Smooth muscle cell (in vitro differentiated cells): ENCODE data around the gene ADGRD1. TPM values are rescaled to one million over a fixed set of nuclear protein-coding genes. Genes with fewer than 3 reads are reported as not detected.
"Not testable (repeated sequence)": the region's sequence is repeated elsewhere in the genome, so short reads cannot be mapped to it uniquely, and the experiment has no call there.

Experiments
- DNase-seq: peaks from one replicate; lab custom pipeline; 2025; ENCODE audit not compliant: unreplicated experiment; lab: John Stamatoyannopoulos, UW
- H2AFZ ChIP-seq: fragments of 200-600 bp; sonication (generic); 2 replicates; pipeline ENCODE4 v1.6.0; 2016; ENCODE audit warnings: antibody characterized with exemption, low read depth, mild to moderate bottlenecking
- H3F3A ChIP-seq: fragments of 200-600 bp; sonication (generic); 2 replicates; pipeline ENCODE4 v1.6.0; 2017; ENCODE audit warnings: antibody characterized with exemption, low read depth
- H3K27ac ChIP-seq: fragments of 200-600 bp; sonication (generic); 2 replicates; pipeline ENCODE4 v1.5.1; 2016; ENCODE audit warnings: low read depth, mild to moderate bottlenecking
- H3K27me3 ChIP-seq: fragments of 200-600 bp; sonication (generic); 2 replicates; pipeline ENCODE4 v1.6.1; 2016; ENCODE audit warnings: low read depth, mild to moderate bottlenecking
- H3K36me3 ChIP-seq: fragments of 200-600 bp; sonication (generic); 2 replicates; pipeline ENCODE4 v1.5.1; 2016; ENCODE audit warnings: low read depth
- H3K4me1 ChIP-seq: fragments of 200-600 bp; sonication (generic); 2 replicates; pipeline ENCODE4 v1.5.1; 2016; ENCODE audit warnings: low read depth
- H3K4me2 ChIP-seq: fragments of 200-600 bp; sonication (generic); 2 replicates; pipeline ENCODE4 v1.6.0; 2016; ENCODE audit warnings: mild to moderate bottlenecking
- H3K4me3 ChIP-seq: fragments of 200-600 bp; sonication (generic); 2 replicates; pipeline ENCODE4 v1.5.1; 2016; ENCODE audit warnings: mild to moderate bottlenecking
- H3K79me2 ChIP-seq: fragments of 200-600 bp; sonication (generic); 2 replicates; pipeline ENCODE4 v1.6.0; 2016; ENCODE audit warnings: low read depth, mild to moderate bottlenecking
- H3K9ac ChIP-seq: fragments of 200-600 bp; sonication (generic); 2 replicates; pipeline ENCODE4 v1.6.0; 2016; ENCODE audit warnings: low read depth
- H3K9me3 ChIP-seq: fragments of 200-600 bp; sonication (generic); replicated peaks from 2 replicates; pipeline ENCODE4 v1.5.1; 2016; ENCODE audit warnings: low read depth
- H4K20me1 ChIP-seq: fragments of 200-600 bp; sonication (generic); 2 replicates; pipeline ENCODE4 v1.6.0; 2016; ENCODE audit warnings: low read depth
- WGBS: methylation state at CpG from one replicate; pipeline ENCODE4 v1.1.7; 2016; ENCODE audit warnings: low lambda C conversion rate; 5-methylcytosine and 5-hydroxymethylcytosine counted together
- polyA plus RNA-seq: library from polyadenylated mRNA; unstranded; fragments of >200 nt; fragmentation: Nextera tagmentation; extraction: Ambion mirVana; gene quantifications from 2 replicates; pipeline ENCODE4 v1.2.1, GENCODE V29; 2016
- total RNA-seq: library from RNA; depleted of rRNA; stranded (reverse); fragments of >200 nt; gene quantifications from 2 replicates; pipeline ENCODE4 v1.2.3, GENCODE V29; 2014
- TF ChIP-seq, protein P1 (sequence below): fragments of 200-600 bp; sonication (generic); IDR thresholded peaks from 2 replicates; pipeline ENCODE4 v1.5.1; 2017; ENCODE audit warnings: borderline replicate concordance, mild to moderate bottlenecking, antibody characterized with exemption; ENCODE audit not compliant: insufficient read depth, poor library complexity, severe bottlenecking

Gene ADGRD1
- total and polyA plus RNA-seq, 2 experiments from 2014 or later: 0.14 TPM; not detected in 1

DNA sequence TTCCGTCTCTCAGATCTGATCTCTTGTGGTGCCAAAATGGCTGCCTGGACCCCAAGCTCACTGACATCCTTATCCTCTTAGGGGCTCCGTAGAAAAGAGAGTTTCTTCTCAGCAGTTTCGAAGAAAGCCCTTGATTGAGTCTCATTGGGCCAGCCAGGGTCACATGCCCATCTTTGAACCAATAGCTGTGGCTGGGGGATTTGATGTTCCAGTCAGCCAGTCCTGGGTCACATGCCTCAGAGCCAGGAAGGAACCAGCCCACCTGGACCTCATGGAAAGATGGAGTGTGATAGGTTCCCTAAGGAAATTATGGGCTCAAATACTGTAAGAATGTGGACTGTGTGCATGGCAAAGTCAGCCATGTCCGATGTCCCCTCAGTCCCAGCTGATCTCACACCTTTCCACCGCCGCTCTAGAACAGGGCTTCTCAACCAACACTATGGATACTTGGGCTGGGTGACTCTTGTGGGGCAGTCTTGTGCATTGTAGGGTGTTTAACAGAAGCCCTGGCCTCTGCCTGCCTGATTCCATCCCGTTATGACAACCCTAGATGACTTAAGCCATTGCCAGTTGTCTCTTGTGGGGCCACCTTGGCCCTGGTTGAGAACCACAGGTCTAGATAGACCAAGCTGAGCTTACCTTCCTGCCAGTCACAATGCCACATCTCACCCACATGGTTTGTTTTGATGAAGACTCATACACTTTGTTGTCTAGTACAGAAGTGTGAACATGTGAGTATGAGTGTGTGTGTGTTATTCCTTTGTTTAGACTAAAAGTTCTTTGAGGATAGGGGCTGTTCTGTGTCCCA is 163.9 kb downstream of the ADGRD1 start:
- H3K27me3 ChIP-seq: peaks cover 8% of the 10 kb centered on the region
- WGBS: 74% methylated on average over 7 of the region's 7 CpGs
- H3K27ac ChIP-seq: no peak overlapping the region
- H2AFZ ChIP-seq: no peak overlapping the region
- DNase-seq: no peak
- no peaks in the 10 kb centered on the region for H3K79me2 ChIP-seq
- peaks cover 4% of the 10 kb centered on the region for H3F3A ChIP-seq
- H3K4me3 ChIP-seq: no peak overlapping the region
- H3K4me2 ChIP-seq: no peak overlapping the region
- H4K20me1 ChIP-seq: no peaks in the 10 kb centered on the region
- peaks cover 4% of the 10 kb centered on the region for H3K4me1 ChIP-seq
- H3K36me3 ChIP-seq: no peaks in the 10 kb centered on the region
- TF ChIP-seq, protein P1, sequence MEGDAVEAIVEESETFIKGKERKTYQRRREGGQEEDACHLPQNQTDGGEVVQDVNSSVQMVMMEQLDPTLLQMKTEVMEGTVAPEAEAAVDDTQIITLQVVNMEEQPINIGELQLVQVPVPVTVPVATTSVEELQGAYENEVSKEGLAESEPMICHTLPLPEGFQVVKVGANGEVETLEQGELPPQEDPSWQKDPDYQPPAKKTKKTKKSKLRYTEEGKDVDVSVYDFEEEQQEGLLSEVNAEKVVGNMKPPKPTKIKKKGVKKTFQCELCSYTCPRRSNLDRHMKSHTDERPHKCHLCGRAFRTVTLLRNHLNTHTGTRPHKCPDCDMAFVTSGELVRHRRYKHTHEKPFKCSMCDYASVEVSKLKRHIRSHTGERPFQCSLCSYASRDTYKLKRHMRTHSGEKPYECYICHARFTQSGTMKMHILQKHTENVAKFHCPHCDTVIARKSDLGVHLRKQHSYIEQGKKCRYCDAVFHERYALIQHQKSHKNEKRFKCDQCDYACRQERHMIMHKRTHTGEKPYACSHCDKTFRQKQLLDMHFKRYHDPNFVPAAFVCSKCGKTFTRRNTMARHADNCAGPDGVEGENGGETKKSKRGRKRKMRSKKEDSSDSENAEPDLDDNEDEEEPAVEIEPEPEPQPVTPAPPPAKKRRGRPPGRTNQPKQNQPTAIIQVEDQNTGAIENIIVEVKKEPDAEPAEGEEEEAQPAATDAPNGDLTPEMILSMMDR: no peak
- H3K9me3 ChIP-seq: no peaks in the 10 kb centered on the region
- no peak overlapping the region for H3K9ac ChIP-seq

DNA sequence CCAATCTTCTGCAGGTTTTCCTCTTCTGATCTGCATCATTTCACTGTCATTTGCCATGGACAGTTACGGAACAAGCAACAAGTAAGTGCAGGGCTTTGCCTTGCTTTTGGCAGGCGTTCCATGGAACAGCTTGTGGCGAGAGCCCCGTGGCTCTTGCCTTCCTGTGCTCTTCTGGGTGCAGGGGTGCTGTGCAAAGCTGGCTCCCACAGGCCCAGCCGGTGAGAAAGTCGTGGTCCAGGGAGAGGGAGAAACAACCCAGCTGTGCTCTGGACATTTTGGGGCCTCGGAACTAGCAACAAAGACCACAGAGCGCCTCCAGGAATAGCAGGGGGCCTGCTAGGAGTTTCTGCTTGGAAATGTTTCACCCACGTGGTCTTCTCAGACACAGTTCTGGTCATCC is 164.7 kb downstream of the ADGRD1 start:
- H3K27ac ChIP-seq: no peak overlapping the region
- no peaks in the 10 kb centered on the region for H3K79me2 ChIP-seq
- TF ChIP-seq, protein P1: no peak
- no peaks in the 10 kb centered on the region for H4K20me1 ChIP-seq
- peaks cover 8% of the 10 kb centered on the region for H3K27me3 ChIP-seq
- H3F3A ChIP-seq: peaks cover 4% of the 10 kb centered on the region
- H3K9ac ChIP-seq: no peak overlapping the region
- no peak overlapping the region for H3K4me3 ChIP-seq
- H2AFZ ChIP-seq: no peak overlapping the region
- H3K9me3 ChIP-seq: no peaks in the 10 kb centered on the region
- no peak for DNase-seq
- H3K36me3 ChIP-seq: no peaks in the 10 kb centered on the region
- WGBS: 86% methylated on average over 9 of the region's 9 CpGs
- peaks cover 4% of the 10 kb centered on the region for H3K4me1 ChIP-seq
- H3K4me2 ChIP-seq: no peak overlapping the region

DNA sequence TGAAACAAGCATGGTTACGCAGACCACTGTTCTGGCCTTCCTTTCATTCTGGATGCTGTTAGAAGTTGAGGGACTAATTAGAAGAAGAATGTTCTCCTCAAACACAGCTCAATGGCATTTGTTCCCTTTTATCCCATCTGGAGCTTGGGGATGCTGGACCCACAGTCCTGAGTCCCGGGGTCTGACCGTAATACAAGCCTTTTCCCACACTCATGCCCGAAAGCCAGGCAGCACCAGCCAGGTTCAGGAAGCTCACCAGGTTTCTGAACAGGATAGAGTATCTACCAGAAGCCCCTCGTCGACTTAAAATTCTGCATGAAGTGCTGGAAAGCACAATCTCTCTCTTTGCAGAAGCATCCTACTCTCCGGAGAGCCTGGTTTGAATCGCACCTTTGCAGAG is 165.6 kb downstream of the ADGRD1 start:
- not testable (repeated sequence) for H3K27ac ChIP-seq, H2AFZ ChIP-seq, H3K27me3 ChIP-seq, H3K4me2 ChIP-seq, H3K36me3 ChIP-seq, H3K79me2 ChIP-seq, DNase-seq, H3K4me1 ChIP-seq, H4K20me1 ChIP-seq, H3K4me3 ChIP-seq, H3F3A ChIP-seq, H3K9ac ChIP-seq, H3K9me3 ChIP-seq
- 89% methylated on average over 8 of the region's 8 CpGs for WGBS

DNA sequence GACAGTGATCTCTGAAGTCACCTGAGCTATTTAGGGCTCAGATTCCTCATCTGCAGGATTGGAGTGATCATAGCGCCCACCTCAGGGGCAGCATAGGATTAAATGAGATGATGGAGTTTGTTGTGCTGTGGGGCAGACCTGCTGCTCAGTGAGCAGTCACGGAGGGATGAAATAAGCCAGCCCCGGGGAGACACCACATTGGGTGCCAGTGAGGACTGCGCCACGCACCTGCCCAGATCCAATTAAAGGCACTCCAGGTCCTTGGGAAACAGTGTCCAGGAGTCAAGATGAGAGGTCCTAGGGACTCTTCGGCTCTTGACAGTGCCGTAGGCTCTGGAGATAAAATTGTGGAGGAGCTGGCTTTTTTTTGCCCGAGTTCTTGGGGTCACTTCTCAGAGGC is 166.2 kb downstream of the ADGRD1 start:
- no peak overlapping the region for H3K4me2 ChIP-seq
- H3K27me3 ChIP-seq: peaks cover 8% of the 10 kb centered on the region
- no peak overlapping the region for H3K4me3 ChIP-seq
- H3K9me3 ChIP-seq: no peaks in the 10 kb centered on the region
- WGBS: 93% methylated on average over 8 of the region's 8 CpGs
- H3K4me1 ChIP-seq: peaks cover 4% of the 10 kb centered on the region
- H3F3A ChIP-seq: peaks cover 4% of the 10 kb centered on the region
- DNase-seq: no peak
- TF ChIP-seq, protein P1: no peak
- H3K9ac ChIP-seq: no peak overlapping the region
- no peaks in the 10 kb centered on the region for H4K20me1 ChIP-seq
- H3K79me2 ChIP-seq: no peaks in the 10 kb centered on the region
- no peaks in the 10 kb centered on the region for H3K36me3 ChIP-seq
- H3K27ac ChIP-seq: no peak overlapping the region
- no peak overlapping the region for H2AFZ ChIP-seq
